HCT116 (cell line): ENCODE data around the gene RND2.

Source experiments
- CBX3 ChIP-seq: IDR thresholded peaks from 2 replicates; pipeline ENCODE4 v1.6.1; 2012; ENCODE audit warnings: low read depth
- CEBPB ChIP-seq: IDR thresholded peaks from 2 replicates; pipeline ENCODE4 v1.6.1; 2012; ENCODE audit warnings: low read depth
- EZH2 ChIP-seq: fragments of 200-600 bp; sonication (generic); IDR thresholded peaks from 2 replicates; pipeline ENCODE4 v1.6.1; 2017; ENCODE audit warnings: antibody characterized with exemption, mixed run types
- POLR2A ChIP-seq: IDR thresholded peaks from 2 replicates; pipeline ENCODE4 v1.7.0; 2011; ENCODE audit warnings: borderline replicate concordance; ENCODE audit not compliant: insufficient read depth, insufficient read length; ENCODE audit errors: extremely low read depth
- RAD21 ChIP-seq: IDR thresholded peaks from 2 replicates; pipeline ENCODE4 v1.6.1; 2012; ENCODE audit warnings: low read depth, mild to moderate bottlenecking
- SIN3A ChIP-seq: IDR thresholded peaks from 2 replicates; pipeline ENCODE4 v1.6.1; 2012; ENCODE audit warnings: low read depth
- TCF7L2 ChIP-seq: IDR thresholded peaks from 2 replicates; pipeline ENCODE4 v1.7.0; 2011; ENCODE audit warnings: borderline replicate concordance, inconsistent platforms; ENCODE audit not compliant: insufficient read depth, insufficient read length; ENCODE audit errors: extremely low read depth
- YY1 ChIP-seq: IDR thresholded peaks from 2 replicates; pipeline ENCODE4 v1.6.1; 2011; ENCODE audit warnings: low read length, low read depth, moderate library complexity, mild to moderate bottlenecking; ENCODE audit not compliant: insufficient replicate concordance; ENCODE audit errors: extremely low read depth
- ZNF274 ChIP-seq: fragments of 200-500 bp; sonication (Bioruptor generic); IDR thresholded peaks from 2 replicates; pipeline ENCODE4 v1.6.1; 2014; ENCODE audit warnings: mild to moderate bottlenecking, low read depth, low read length, inconsistent platforms
- TF ChIP-seq, protein P1 (sequence below), 3 experiments: fragments of 200-600 bp in 1 of 3; sonication (generic) in 1 of 3; IDR thresholded peaks in 2 of 3; conservative IDR thresholded peaks in 1 of 3; 2 replicates each; pipeline ENCODE4 v1.5.1; 2012 to 2017; ENCODE audit warnings: low read depth in 2 of 3, low read length in 2 of 3, antibody characterized with exemption in 1 of 3, borderline replicate concordance in 1 of 3, control low read depth in 1 of 3, mild to moderate bottlenecking in 1 of 3, mixed read lengths in 1 of 3, mixed run types in 1 of 3, moderate library complexity in 1 of 3; ENCODE audit not compliant: insufficient read depth in 1 of 3
- TF ChIP-seq, protein P2 (sequence below): IDR thresholded peaks from 2 replicates; pipeline ENCODE4 v1.6.1; 2012
- TF ChIP-seq, protein P3 (sequence below): IDR thresholded peaks from 2 replicates; pipeline ENCODE4 v1.6.1; 2012

DNA sequence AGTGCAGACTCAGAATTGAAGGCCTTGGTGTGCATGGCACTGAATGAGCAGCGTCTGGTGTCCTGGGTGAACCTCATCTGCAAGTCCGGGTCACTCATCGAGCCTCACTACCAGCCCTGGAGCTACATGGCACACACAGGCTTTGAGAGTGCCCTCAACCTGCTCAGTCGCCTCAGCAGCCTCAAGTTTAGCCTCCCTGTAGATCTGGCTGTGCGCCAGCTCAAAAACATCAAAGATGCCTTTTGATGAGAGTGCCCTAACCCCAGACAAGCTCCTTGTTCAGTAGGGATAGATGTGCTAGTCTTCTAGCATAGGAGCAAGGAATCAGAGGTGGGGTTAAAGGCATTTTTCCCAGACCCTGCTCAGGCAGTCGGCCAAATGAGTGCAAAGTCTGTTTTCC is 33.6 kb upstream of the RND2 start:
- no peak for TF ChIP-seq POLR2A
- TF ChIP-seq, protein P1, sequence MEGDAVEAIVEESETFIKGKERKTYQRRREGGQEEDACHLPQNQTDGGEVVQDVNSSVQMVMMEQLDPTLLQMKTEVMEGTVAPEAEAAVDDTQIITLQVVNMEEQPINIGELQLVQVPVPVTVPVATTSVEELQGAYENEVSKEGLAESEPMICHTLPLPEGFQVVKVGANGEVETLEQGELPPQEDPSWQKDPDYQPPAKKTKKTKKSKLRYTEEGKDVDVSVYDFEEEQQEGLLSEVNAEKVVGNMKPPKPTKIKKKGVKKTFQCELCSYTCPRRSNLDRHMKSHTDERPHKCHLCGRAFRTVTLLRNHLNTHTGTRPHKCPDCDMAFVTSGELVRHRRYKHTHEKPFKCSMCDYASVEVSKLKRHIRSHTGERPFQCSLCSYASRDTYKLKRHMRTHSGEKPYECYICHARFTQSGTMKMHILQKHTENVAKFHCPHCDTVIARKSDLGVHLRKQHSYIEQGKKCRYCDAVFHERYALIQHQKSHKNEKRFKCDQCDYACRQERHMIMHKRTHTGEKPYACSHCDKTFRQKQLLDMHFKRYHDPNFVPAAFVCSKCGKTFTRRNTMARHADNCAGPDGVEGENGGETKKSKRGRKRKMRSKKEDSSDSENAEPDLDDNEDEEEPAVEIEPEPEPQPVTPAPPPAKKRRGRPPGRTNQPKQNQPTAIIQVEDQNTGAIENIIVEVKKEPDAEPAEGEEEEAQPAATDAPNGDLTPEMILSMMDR (IDR thresholded peaks at IDR 0.05 in 2 of 3, conservative IDR thresholded peaks at IDR 0.05 in 1 of 3; ENCODE audit: borderline replicate concordance in 1 of 3, insufficient read depth in 1 of 3, low read depth in 2 of 3, low read length in 2 of 3): no peak
- TF ChIP-seq, protein P2, sequence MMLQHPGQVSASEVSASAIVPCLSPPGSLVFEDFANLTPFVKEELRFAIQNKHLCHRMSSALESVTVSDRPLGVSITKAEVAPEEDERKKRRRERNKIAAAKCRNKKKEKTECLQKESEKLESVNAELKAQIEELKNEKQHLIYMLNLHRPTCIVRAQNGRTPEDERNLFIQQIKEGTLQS: no peak
- TF ChIP-seq RAD21: no peak
- no peak for TF ChIP-seq EZH2
- TF ChIP-seq ZNF274: no peak
- TF ChIP-seq CEBPB: no peak
- TF ChIP-seq, protein P3, sequence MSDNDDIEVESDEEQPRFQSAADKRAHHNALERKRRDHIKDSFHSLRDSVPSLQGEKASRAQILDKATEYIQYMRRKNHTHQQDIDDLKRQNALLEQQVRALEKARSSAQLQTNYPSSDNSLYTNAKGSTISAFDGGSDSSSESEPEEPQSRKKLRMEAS: no peak
- no peak for TF ChIP-seq TCF7L2
- no peak for TF ChIP-seq YY1
- TF ChIP-seq SIN3A: no peak
- TF ChIP-seq CBX3: no peak
